ENCODE results near the gene SPTBN2. TPM values are rescaled to one million over a fixed set of nuclear protein-coding genes. Genes with fewer than 3 reads are reported as not detected.
"Not testable (repeated sequence)": the region's sequence is repeated elsewhere in the genome, so short reads cannot be mapped to it uniquely, and the experiment has no call there.

The SPTBN2 gene
- total RNA-seq, 2 experiments from 2014 or later = 0.18 to 0.25 TPM

GRCh38 chr11:66741153-66741552 lies 12.1 kb upstream of the SPTBN2 start:
- H3K27ac Mint-ChIP-seq = no peak overlapping the region
- ChIA-PET POLR2A (no interaction called here), CTCF (no interaction called here)
- no peak overlapping the region for H3K4me3 Mint-ChIP-seq
- H3K9me3 Mint-ChIP-seq = peaks cover 10% of the 10 kb centered on the region
- peaks cover 14% of the 10 kb centered on the region for H3K4me1 Mint-ChIP-seq
- H3K36me3 Mint-ChIP-seq (ENCODE audit: low read depth) = peaks cover 5% of the 10 kb centered on the region
- H3K27me3 Mint-ChIP-seq = peaks cover 11% of the 10 kb centered on the region
- no peak for DNase-seq

DNA sequence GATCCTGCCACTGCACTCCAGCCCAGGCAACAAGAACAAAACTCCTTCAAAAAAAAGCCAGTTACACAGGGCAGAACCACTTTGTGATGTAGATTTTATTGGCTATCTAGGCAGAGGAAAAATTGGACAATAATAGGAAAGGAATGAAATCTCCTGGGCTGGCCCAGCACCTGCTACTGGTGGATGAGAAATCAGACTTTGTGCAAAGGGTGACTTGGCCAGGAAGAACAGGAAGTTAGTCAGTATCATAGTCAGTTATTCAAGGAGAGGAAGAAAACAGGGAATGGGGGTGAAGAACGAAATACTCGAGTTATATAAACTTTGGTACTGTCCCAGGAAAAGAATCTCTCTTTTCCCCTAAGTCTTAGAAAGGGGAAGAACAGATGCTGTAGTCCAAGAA lies 11.0 kb upstream of the SPTBN2 start:
- peaks cover 10% of the 10 kb centered on the region for H3K9me3 Mint-ChIP-seq
- H3K27me3 Mint-ChIP-seq = peaks cover 16% of the 10 kb centered on the region
- DNase-seq = no peak
- H3K4me3 Mint-ChIP-seq = no peak overlapping the region
- H3K27ac Mint-ChIP-seq = no peak overlapping the region
- H3K36me3 Mint-ChIP-seq (ENCODE audit: low read depth) = peaks cover 5% of the 10 kb centered on the region
- peaks cover 4% of the 10 kb centered on the region for H3K4me1 Mint-ChIP-seq
- CTCF ChIA-PET = no interaction called here
- POLR2A ChIA-PET = interaction anchor here (1.0 kb wide), 1 partner anchor 22 kb away, joined by 3 read pairs; no protein-coding TSS in a partner anchor

GRCh38 chr11:66734215-66734614 lies 5.2 kb upstream of the SPTBN2 start:
- Mint-ChIP-seq H3K4me1 (no peaks in the 10 kb centered on the region), H3K27ac (no peak overlapping the region), H3K9me3 (no peaks in the 10 kb centered on the region), H3K27me3 (peaks cover 56% of the 10 kb centered on the region), H3K36me3 (ENCODE audit: low read depth) (no peaks in the 10 kb centered on the region), H3K4me3 (no peak overlapping the region)
- DNase-seq = no peak
- CTCF ChIA-PET = no interaction called here
- POLR2A ChIA-PET = no interaction called here

DNA sequence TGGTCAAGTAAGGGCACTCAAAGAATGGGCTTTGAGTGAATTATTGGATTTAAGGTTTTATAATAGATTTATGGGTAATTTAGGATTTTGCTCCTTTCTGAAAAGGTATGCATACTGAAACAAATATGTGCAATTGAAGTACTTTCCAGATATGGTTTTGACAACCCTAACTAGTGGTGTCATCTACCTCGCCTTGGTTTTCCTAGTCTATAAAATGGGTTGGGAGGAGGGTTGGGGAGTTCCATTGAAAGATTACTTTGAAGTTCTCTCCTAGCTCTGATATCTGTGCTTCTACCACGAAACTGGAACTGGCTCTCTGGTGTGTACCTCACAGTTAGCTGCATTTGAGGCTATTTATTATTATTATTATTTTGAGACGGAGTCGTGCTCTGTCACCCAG lies 431 bp upstream of the SPTBN2 start:
- no peak overlapping the region for H3K4me3 Mint-ChIP-seq
- ChIA-PET POLR2A (interaction anchor here (0.6 kb wide), 1 partner anchor 258 kb away, joined by 3 read pairs; no protein-coding TSS in a partner anchor), CTCF (no interaction called here)
- DNase-seq = no peak
- peaks cover 17% of the 10 kb centered on the region for H3K4me1 Mint-ChIP-seq
- no peaks in the 10 kb centered on the region for H3K9me3 Mint-ChIP-seq
- peaks cover 74% of the 10 kb centered on the region for H3K27me3 Mint-ChIP-seq
- peaks cover 4% of the 10 kb centered on the region for H3K36me3 Mint-ChIP-seq (ENCODE audit: low read depth)
- H3K27ac Mint-ChIP-seq = no peak overlapping the region

GRCh38 chr11:66728038-66728692 lies 851 bp downstream of the SPTBN2 start:
- Mint-ChIP-seq H3K27ac (no peak overlapping the region), H3K4me3 (peak overlapping the region; percentile 62), H3K27me3 (peaks cover 70% of the 10 kb centered on the region), H3K4me1 (peaks cover 17% of the 10 kb centered on the region), H3K36me3 (ENCODE audit: low read depth) (peaks cover 4% of the 10 kb centered on the region), H3K9me3 (no peaks in the 10 kb centered on the region)
- ChIA-PET POLR2A (no interaction called here), CTCF (no interaction called here)
- no peak for DNase-seq

DNA sequence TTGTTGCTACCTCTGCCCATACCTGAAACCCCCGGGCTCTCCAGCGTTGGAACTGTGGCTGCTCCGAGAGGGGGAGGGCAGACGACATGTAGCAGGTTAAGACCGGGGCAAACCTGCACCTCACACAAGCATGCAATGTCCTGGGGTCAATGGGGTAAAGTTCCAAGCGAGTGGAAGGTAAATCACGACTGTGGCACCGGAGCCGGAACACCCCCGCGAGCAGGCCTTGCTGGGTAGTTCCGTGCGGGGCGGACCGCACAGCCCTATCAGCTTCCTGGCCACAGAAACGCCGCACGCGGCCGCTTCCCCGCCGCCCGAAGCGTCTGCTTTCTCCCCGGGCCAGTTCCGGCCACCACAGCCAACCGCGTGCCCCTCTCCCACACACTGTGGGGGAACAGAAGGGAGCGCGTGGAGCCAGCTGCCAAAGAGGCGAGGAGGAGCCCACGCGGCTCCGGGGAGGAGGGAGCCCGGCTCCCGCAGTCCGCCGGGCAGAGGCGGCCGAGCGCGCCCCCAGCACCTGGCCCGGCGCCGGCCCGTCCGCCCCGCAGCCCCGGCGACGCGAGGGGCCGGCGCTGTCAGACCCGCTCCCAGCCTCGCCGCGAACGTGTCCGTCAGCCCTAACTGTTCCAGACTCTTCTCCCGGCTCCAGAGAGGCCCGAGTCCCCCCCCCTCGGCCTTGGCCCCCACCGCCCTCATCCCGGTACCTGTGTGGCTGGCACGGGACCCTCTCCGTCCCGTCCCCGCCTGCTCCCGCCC lies 1.6 kb downstream of the SPTBN2 start:
- Mint-ChIP-seq H3K27ac (no peak overlapping the region), H3K4me1 (peaks cover 17% of the 10 kb centered on the region), H3K27me3 (peaks cover 67% of the 10 kb centered on the region), H3K36me3 (ENCODE audit: low read depth) (peaks cover 4% of the 10 kb centered on the region), H3K9me3 (no peaks in the 10 kb centered on the region), H3K4me3 (no peak overlapping the region)
- ChIA-PET CTCF (interaction anchor here (0.6 kb wide), 1 partner anchor 31 kb away, joined by 3 read pairs; no protein-coding TSS in a partner anchor), POLR2A (interaction anchor here (1.1 kb wide), 1 partner anchor 18 kb away, joined by 3 read pairs; no protein-coding TSS in a partner anchor)
- peak; percentile 39 for DNase-seq

GRCh38 chr11:66725647-66726046 lies 3.4 kb downstream of the SPTBN2 start:
- no peak for DNase-seq
- Mint-ChIP-seq H3K27ac (no peak overlapping the region), H3K4me1 (peaks cover 19% of the 10 kb centered on the region), H3K27me3 (peaks cover 55% of the 10 kb centered on the region), H3K4me3 (no peak overlapping the region), H3K36me3 (ENCODE audit: low read depth) (peaks cover 4% of the 10 kb centered on the region), H3K9me3 (no peaks in the 10 kb centered on the region)
- ChIA-PET CTCF (interaction anchor here (1.4 kb wide), 1 partner anchor 109 kb away, joined by 3 read pairs; no protein-coding TSS in a partner anchor), POLR2A (interaction anchor here (0.6 kb wide), 1 partner anchor 13 kb away, joined by 3 read pairs; no protein-coding TSS in a partner anchor)

DNA sequence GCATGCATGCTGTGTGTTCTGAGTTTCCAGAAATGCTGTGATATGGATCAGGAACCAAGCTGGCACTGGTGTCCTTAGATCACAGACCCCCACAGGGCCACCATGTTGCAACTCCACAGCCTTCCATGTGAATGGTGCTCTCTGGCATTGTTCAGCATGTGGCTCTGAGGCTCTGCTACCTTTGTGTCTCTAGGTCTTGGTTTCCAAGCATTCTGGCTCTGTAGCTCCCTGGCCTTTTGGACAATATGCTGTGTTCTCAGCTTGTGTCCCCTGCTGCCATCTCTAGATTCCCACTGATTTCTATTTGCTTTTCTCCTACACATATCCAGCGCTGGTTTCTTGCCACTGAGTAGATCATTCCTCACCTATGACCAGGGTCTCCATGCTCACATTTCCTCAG lies 3.9 kb downstream of the SPTBN2 start:
- Mint-ChIP-seq H3K4me3 (no peak overlapping the region), H3K36me3 (ENCODE audit: low read depth) (peaks cover 4% of the 10 kb centered on the region), H3K27ac (no peak overlapping the region), H3K9me3 (no peaks in the 10 kb centered on the region), H3K27me3 (peaks cover 54% of the 10 kb centered on the region), H3K4me1 (peaks cover 25% of the 10 kb centered on the region)
- no peak for DNase-seq
- CTCF ChIA-PET = no interaction called here
- POLR2A ChIA-PET = no interaction called here

DNA sequence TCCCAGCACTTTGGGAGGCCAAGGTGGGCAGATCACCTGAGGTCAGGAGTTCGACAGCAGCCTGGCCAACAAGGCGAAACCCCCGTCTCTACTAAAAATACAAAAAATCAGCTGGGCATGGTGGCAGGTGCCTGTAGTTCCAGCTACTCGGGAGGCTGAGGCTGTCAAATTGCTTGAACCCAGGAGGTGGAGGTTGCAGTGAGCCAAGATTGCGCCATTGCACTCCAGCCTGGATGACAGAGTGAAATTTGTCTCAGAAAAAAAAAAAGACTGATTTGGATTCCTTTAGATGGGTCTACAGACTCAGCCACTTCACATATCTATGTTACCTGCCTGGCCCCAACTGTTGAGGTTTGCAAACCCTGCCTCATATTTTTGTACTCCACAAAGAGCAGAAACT lies 4.8 kb downstream of the SPTBN2 start:
- POLR2A ChIA-PET; H3K27ac Mint-ChIP-seq; H3K4me3 Mint-ChIP-seq; CTCF ChIA-PET; H3K9me3 Mint-ChIP-seq; DNase-seq; H3K36me3 Mint-ChIP-seq (ENCODE audit: low read depth): not testable (repeated sequence)
- Mint-ChIP-seq H3K27me3 (peaks cover 46% of the 10 kb centered on the region), H3K4me1 (peaks cover 33% of the 10 kb centered on the region)

DNA sequence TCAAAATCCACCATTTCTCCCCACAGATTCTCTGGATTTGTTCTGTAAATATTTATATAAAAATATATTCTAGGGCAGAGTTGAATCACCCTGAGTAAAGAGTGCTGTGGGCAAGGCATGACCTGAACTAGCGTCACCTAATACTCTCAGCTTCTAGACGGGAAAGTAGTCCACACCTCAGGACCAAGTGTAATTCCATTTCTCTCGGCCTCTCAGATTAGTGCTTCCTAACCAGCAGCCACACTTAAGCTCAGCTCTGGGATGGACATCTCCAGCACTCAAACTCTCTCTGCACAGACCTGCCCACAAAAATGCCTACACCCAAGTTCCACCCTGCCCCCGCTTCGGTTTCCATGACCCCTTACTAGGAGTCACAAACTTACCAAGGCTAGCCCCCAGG lies 5.3 kb downstream of the SPTBN2 start:
- Mint-ChIP-seq H3K4me1 (peaks cover 29% of the 10 kb centered on the region), H3K27me3 (peaks cover 41% of the 10 kb centered on the region), H3K9me3 (no peaks in the 10 kb centered on the region), H3K27ac (no peak overlapping the region), H3K4me3 (no peak overlapping the region), H3K36me3 (ENCODE audit: low read depth) (peaks cover 2% of the 10 kb centered on the region)
- ChIA-PET POLR2A (interaction anchor here (0.9 kb wide), 1 partner anchor 21 kb away, joined by 3 read pairs; a partner anchor contains a TSS), CTCF (no interaction called here)
- no peak for DNase-seq

DNA sequence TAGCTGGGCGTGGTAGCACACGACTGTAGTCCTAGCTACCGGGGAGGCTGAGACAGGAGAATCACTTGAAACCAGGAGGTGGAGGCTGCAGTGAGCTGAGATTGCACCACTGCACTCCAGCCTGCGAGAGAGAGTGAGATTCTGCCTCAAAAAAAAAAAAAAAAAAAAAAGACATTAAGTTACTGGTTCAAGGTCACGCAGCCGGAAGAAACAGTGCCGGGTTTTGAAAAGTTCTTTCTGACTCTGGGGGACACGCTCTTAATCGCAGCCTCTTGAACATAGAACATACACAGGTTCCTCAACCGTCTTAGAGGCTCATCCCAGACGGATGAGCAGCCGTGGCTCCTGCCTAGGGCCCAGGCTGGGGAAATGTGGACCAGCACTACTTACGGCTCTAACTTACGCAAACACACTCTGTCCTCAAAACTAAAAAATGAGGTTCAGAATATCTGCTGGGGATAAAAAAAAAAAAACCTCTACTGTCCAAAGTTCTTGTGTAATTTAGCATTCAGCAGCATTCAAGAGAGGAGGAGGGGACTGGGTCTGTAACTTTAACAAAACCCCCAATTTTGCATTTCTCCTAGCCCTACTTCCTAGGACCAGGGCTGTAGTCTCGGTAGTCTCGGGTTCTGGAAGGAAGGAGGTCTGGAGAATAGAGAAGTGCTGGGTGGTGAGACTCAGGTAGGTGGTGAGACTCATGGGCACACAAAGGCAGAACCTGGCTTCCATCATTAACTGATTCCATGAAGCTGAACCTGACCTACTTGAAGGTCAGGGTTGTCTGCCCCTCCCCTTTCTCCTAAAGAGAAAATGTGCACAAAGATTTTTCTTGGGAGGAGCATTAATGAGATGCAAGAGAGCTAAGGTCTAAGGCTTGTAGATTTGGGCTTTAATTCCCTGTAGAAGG lies 6.0 kb downstream of the SPTBN2 start:
- no peak overlapping the region for H3K4me3 Mint-ChIP-seq
- H3K36me3 Mint-ChIP-seq (ENCODE audit: low read depth) = no peaks in the 10 kb centered on the region
- H3K27ac Mint-ChIP-seq = no peak overlapping the region
- CTCF ChIA-PET = no interaction called here
- H3K27me3 Mint-ChIP-seq = peaks cover 39% of the 10 kb centered on the region
- POLR2A ChIA-PET = interaction anchor here (0.9 kb wide), 1 partner anchor 22 kb away, joined by 3 read pairs; a partner anchor contains a TSS
- DNase-seq = no peak
- no peaks in the 10 kb centered on the region for H3K9me3 Mint-ChIP-seq
- peaks cover 27% of the 10 kb centered on the region for H3K4me1 Mint-ChIP-seq

- ChIA-PET CTCF (no interaction called here), POLR2A (no interaction called here)
- Mint-ChIP-seq H3K4me1 (peaks cover 22% of the 10 kb centered on the region), H3K36me3 (ENCODE audit: low read depth) (no peaks in the 10 kb centered on the region), H3K27ac (no peak overlapping the region), H3K9me3 (no peaks in the 10 kb centered on the region), H3K27me3 (peaks cover 34% of the 10 kb centered on the region), H3K4me3 (no peak overlapping the region)
- no peak for DNase-seq
Observed at GRCh38 chr11:66721939-66722338, 7.1 kb downstream of the SPTBN2 start.

DNA sequence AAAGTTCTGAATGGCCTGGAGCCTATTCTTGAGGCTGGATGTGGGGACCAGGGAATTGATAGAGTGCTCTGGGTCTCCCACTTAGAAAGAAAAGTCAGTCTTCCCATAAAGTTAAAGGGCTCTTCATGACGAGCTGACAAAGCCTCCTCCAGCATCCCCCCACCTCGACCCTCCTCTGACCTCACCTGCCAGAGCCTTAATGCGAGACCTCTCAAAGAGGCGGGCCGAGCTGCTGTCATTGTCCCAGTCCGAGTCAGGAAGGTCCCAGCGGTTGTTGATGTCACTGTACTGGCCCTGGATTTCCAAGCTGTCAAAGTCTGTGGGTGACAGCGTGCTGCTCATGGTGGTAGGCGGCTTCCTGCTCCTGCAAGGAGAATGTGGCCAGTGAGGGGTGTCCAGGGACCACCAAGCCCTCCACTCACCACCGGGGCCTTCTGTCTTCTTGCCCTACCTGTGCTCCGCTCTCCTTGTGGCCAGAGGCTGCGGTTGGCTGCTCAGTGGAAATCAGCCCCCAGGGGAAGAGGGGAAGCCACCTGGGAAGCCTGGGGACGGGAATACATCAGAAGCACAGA lies 8.0 kb downstream of the SPTBN2 start:
- Mint-ChIP-seq H3K4me3 (no peak overlapping the region), H3K9me3 (no peaks in the 10 kb centered on the region), H3K4me1 (peaks cover 17% of the 10 kb centered on the region), H3K27ac (no peak overlapping the region), H3K36me3 (ENCODE audit: low read depth) (no peaks in the 10 kb centered on the region), H3K27me3 (peaks cover 25% of the 10 kb centered on the region)
- CTCF ChIA-PET = no interaction called here
- POLR2A ChIA-PET = no interaction called here
- no peak for DNase-seq
